ENCODE measurements around the gene OAT. TPM values are rescaled to one million over a fixed set of nuclear protein-coding genes. Genes with fewer than 3 reads are reported as not detected.
A peak's percentile ranks its signal among the peaks of the same experiment; 100 is the strongest.

Gene OAT
- total RNA-seq, 1 experiment from 2014 or later: 67.9 TPM

DNA sequence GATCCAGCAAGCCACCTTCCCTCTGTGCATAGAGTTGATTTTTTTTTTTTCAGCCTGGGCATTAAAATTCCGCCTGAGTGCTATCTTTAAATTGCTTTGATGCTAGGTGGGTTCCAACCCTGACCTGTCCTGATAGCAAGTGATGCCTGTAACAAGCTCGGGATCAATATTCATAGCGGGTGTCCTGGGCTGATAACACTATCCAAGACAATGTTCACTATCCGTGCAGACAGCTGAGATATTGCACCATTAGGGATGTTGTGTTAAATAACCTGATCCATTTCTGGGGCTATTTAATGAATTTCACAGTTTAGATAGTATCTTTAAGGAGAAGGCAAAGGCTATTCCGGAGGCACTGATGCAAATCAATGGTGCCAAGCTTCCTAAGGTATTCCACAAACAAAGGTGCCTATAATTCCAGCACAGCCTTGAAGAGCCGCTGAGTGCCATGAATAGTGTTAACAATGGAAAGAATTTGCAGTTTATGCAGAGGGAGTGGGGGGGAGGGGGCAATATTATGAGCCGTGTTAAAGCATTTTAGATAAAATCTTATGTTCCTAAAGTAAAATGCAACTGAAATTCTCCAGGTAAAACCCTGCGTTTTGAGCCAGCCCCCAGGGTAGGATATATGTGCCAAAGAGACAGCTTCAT, 35.4 kb upstream of the OAT start:
- Mint-ChIP-seq H3K27ac (peak overlapping the region in 1 of 3 experiments; percentile 59; a peak in 2 of 7 replicates), H3K27me3 (ENCODE audit: low read depth) (peaks cover 67% of the 10 kb centered on the region), H3K9me3 (no peaks in the 10 kb centered on the region; a peak in 2 of 5 replicates), H3K36me3 (ENCODE audit: insufficient read depth in 1 of 3, low read depth in 3 of 3) (no peaks in the 10 kb centered on the region), H3K4me3 (no peak overlapping the region; a peak in 1 of 5 replicates), H3K4me1 (peaks cover 77 to 82% of the 10 kb centered on the region in 2 experiments)
- H3K9ac ChIP-seq (ENCODE audit: extremely low read depth, insufficient read length, low read length): no peak overlapping the region
- peaks cover 27% of the 10 kb centered on the region for H3K4me1 ChIP-seq (ENCODE audit: insufficient read depth, low read length)
- H2BK15ac ChIP-seq (ENCODE audit: low read depth, low read length): no peak overlapping the region
- H3K18ac ChIP-seq (ENCODE audit: insufficient read length, low read depth, low read length): no peak overlapping the region
- no peaks in the 10 kb centered on the region for H3K79me1 ChIP-seq (ENCODE audit: insufficient read depth, low read depth, low read length, poor library complexity, severe bottlenecking)
- H4K20me1 ChIP-seq (ENCODE audit: control insufficient read depth, insufficient read depth, insufficient read length): no peaks in the 10 kb centered on the region
- peaks cover 8% of the 10 kb centered on the region for H3K23me2 ChIP-seq (ENCODE audit: insufficient read length, low read depth, low read length, poor library complexity, severe bottlenecking)
- no peak overlapping the region for H3K23ac ChIP-seq (ENCODE audit: insufficient read length, low read depth, low read length)
- H3K9me3 ChIP-seq (ENCODE audit: control insufficient read depth, low read depth, low read length): no peaks in the 10 kb centered on the region
- H3K56ac ChIP-seq (ENCODE audit: insufficient read length, low read depth, low read length): no peak overlapping the region
- no peak overlapping the region for H4K5ac ChIP-seq (ENCODE audit: insufficient read length, low read depth, low read length)
- no peak overlapping the region for H2AK5ac ChIP-seq (ENCODE audit: insufficient read length, low read length)
- no peak overlapping the region for H2AFZ ChIP-seq (ENCODE audit: low read length)
- H2BK120ac ChIP-seq (ENCODE audit: low read depth, low read length, poor library complexity, severe bottlenecking): no peak overlapping the region
- no peak overlapping the region for H3K27ac ChIP-seq (ENCODE audit: insufficient read length, low read depth, low read length)
- no peak overlapping the region for H3K4ac ChIP-seq (ENCODE audit: low read depth, low read length)
- H3K27me3 ChIP-seq (ENCODE audit: insufficient read depth, low read length): peaks cover 5% of the 10 kb centered on the region; the same call in 1 of the 2 replicates
- no peak overlapping the region for H2BK12ac ChIP-seq (ENCODE audit: insufficient read length, low read depth, low read length)
- DNase-seq: peak; percentile 40
- H4K8ac ChIP-seq (replicated peaks; ENCODE audit: insufficient read length, low read depth, low read length): no peak overlapping the region
- no peak overlapping the region for H2BK20ac ChIP-seq (ENCODE audit: low read depth, low read length, poor library complexity, severe bottlenecking)
- no peak overlapping the region for H4K91ac ChIP-seq (ENCODE audit: insufficient read length, low read depth, low read length)
- no peak overlapping the region for H3T11ph ChIP-seq (ENCODE audit: low read length)
- no peak overlapping the region for H2BK5ac ChIP-seq (ENCODE audit: insufficient read length, low read length)
- no peaks in the 10 kb centered on the region for H3K79me2 ChIP-seq (ENCODE audit: insufficient read depth, low read length)
- H3K4me2 ChIP-seq (ENCODE audit: insufficient read depth, insufficient read length, low read length): peak overlapping the region; percentile 3
- no peak overlapping the region for H3K14ac ChIP-seq (ENCODE audit: insufficient read depth, low read length)
- TF ChIP-seq, protein P1, sequence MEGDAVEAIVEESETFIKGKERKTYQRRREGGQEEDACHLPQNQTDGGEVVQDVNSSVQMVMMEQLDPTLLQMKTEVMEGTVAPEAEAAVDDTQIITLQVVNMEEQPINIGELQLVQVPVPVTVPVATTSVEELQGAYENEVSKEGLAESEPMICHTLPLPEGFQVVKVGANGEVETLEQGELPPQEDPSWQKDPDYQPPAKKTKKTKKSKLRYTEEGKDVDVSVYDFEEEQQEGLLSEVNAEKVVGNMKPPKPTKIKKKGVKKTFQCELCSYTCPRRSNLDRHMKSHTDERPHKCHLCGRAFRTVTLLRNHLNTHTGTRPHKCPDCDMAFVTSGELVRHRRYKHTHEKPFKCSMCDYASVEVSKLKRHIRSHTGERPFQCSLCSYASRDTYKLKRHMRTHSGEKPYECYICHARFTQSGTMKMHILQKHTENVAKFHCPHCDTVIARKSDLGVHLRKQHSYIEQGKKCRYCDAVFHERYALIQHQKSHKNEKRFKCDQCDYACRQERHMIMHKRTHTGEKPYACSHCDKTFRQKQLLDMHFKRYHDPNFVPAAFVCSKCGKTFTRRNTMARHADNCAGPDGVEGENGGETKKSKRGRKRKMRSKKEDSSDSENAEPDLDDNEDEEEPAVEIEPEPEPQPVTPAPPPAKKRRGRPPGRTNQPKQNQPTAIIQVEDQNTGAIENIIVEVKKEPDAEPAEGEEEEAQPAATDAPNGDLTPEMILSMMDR (conservative IDR thresholded peaks at IDR 0.05): no peak
- WGBS (ENCODE audit: extremely low coverage, insufficient read length, low lambda C conversion rate): no CpG with 5 or more reads among the region's 8 CpGs
